Measurements from ENCODE around the gene HPD. TPM values are rescaled to one million over a fixed set of nuclear protein-coding genes. Genes with fewer than 3 reads are reported as not detected.
"Not testable (repeated sequence)": the region's sequence is repeated elsewhere in the genome, so short reads cannot be mapped to it uniquely, and the experiment has no call there.

The HPD gene
- total RNA-seq, 1 donor from 2014 or later, result 1.0 TPM

DNA sequence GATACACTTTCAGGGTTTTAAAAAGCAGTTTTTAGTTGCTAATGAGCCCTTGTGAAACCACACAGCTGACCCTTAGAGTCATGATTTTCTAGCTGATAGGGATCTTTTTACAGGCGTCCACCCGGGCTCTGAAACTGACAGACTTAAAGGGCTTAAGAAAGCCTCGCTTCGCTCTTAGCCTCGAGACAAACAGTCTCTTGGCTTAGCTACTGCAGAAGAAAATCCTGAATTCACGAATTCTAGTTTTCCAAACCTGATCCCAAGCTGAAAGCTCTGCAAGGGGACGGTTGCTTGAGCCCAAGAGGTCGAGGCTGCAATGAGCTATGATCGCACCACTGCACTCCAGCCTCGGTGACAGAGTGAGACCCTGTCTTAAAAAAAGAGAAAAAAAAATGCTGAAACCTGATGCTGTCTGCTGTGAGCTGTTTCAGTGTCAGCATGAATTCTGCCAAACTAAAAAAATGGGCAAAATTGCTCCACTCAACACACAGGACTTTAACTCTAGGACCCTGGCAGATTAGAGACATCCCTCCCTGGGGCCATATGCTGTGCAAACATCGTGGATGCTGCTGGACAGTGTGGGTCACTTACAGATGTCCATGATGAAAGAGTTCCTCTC, 3.1 kb upstream of the HPD start:
- DNase-seq, result peak; percentile 41

DNA sequence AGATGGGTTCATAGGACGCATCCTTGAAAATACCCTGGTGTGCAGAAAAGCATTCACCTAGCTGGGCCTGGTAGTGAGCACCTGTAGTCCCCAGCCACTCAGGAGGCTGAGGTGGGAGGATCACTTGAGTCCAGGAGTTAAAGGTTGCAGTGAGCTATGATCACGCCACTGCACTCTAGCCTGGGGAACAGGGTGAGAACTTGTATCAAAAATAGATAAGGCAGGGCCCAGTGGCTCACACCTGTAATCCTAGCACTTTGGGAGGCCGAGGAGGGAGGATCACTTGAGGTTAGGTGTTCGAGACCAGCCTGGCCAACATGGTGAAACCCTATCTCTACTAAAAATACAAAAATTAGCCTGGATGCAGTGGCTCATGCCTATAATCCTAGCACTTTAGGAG, 2.0 kb upstream of the HPD start:
- not testable (repeated sequence) for DNase-seq

DNA sequence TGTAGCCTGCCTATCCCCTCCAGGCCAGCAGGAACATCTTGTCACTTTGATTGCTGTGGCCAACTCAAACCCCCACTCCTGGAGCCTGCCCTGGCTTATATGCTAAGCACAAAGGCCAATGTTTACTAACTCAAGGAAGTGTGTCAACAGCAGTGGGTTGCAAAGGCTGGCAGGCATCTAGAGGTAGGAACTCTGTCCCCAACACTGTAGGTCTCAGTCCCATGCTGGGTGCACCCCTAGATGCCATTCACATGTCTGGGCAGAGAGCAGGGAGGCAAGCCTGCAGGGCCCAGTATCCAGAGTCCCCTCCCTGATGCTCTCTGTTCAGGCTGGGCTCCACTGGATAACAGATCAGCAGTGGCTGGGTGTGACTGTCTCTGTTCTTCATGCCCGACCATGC, 1.6 kb upstream of the HPD start:
- no peak for DNase-seq

DNA sequence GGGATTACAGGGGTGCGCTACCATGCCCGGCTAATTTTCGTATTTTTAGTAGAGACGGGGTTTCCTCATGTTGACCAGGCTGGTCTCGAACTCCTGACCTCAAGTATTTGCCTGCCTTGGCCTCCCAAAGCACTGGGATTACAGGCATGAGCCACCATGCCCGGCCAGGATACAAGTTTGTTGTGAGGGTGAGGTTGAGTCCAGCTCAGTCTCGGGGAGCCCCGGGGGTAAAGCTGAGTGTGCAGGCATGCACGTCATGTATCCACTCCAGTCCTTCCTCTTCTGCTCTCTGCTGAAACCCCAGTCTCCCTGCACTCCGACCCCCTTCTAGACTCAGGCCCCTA, 369 bp downstream of the HPD start:
- no peak for DNase-seq

DNA sequence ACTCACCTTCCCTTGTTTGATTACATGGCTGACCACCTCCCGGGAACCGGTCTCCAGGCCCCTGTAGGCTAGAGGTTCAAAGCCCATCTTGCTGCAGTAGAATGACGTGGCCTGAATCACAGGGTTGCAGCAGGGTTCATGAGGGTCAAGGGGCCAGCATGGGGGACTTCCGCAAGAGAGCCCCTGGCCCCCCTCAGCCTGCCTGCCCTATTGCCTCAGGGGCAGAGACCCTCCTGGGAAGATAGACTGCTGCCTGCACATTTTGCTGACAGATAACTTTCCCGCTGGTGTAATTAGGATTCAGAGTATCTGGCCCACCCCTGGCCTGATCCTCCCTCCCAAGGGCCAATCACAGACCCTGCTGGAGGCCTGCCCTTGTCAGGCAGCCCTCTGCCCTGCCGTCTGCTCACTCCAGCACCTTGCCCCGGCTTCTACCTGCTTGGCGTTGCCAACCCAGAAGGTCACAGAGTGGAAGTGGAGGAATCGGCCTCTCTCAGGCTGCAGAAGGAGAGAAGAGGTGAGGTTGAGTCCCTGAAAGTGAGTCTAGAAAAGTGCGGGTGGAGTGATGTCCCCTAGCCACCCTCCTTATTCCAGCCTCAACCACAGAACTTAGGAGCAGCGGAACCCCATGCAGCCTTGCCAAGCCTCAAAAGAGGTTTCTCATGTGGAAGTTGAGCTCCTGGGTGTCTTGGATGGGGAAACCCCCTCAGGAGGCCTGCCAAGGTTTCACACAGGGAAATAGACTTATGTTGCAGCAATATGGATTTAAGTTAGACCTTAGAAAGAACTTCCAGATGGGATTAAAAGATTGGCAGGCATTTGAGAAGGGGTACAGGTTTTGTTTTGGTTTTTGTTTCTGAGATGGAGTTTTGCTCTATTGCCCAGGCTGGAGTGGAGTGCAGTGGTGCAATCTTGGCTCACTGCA, 1.1 kb downstream of the HPD start:
- DNase-seq, result no peak

DNA sequence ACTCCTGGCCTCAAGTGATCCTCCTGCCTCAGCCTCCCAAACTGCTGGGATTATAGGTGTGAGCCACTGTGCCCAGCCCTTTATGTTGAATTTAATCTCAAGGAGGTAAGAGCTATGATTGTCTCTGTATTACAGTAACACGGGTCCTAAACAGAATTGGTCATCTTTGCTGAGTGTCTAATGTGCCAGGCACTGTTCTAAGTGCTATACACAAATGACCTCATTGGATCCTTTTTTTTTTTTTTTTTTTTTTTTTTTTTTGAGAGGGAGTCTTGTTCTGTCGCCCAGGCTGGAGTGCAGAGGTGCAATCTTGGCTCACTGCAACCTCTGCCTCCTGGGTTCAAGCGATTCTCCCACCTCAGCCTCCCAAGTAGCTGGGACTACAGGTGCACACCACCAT, 6.3 kb downstream of the HPD start:
- not testable (repeated sequence) for DNase-seq

DNA sequence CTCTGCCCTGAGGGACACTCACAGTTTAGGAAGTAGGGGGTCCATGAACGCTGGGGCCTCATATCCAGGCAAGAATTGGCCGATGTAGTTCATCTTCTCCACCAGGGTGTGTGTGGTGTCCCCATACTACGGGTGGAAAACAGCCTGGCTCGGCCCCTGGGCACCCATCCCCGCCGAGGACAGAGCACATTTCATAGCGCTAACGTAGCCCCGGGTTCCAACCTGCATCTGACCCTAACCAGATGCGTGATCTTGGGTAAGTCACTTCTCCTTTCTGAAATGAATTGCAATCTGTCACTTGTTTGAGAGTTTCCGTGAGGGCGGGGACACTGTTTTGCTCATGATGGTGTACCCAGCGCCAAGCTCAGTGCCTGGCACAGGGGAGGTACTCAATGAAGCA, 9.0 kb downstream of the HPD start:
- no peak for DNase-seq

DNA sequence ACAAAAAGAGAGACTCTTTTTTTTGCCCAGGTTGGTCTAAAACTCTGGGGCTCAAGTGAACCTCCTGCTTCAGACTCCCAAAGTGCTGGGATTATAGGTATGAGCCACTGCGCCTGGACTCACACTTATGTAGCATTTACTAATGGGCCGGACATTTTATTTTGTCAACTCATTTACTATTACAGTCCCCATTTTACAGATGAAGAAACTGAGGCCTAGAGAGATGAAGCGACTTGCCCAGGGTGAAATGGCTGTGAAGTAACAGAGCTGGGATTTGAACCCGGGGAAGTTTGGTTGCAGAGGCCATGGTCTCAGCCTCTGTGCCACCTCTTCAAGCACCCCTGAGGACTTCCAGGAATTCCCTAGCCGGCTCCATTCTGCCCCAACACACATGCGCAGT, 9.4 kb downstream of the HPD start:
- DNase-seq, result no peak

DNA sequence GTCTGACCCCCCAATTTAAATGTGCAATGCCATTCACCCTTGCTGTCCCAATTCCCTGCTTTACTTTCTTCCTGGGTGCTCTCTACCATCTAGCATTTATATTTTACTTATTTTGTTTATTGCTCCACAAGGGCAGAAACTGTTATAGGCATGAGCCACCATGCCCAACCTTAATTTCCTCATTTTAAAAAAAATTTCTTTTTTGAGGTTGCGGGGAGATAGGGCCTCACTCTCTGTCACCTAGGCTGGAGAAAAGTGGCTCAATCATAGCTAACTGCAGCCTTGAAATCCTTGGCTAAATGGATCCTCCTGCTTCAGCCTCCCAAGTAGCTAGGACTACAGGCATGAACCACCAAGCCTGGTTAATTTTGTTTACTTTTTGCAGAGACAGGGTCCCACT, 13.0 kb downstream of the HPD start:
- DNase-seq, result no peak

DNA sequence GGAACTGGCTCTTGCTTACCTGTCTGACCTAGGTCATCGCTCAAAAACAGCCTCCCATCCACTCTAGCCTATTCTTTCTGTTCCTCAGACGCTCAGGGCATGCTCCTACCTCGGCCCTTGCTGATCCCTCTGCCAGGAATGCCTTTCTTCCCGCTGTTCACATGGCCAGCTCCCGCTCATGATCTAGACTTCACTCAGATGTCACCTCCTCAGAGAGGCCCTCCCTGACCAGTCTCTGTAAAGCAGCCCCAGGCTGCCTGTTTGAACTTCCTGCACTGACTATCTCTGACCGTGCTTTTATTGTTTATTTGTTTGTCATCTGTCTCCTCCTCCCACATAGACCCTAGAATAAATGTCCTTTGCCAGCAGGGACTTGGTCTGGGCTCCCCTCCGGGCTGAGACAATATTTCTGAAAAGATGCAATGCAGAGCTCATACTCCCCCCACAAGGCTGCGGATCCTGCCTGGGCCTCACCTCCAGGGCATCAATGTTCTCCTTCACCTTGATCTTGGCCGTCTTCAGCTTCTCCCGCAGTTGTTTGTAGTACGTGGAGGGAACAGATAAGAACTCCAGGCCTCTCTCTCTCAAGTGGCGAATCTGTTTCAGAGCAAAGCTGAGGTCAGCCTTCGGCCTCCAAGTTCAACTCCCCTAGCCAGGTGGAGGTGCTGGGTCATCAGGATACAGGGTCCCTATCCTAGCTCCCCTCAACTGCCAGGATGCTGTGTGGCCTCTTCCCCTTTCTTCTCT, 15.2 kb downstream of the HPD start:
- DNase-seq, result no peak

DNA sequence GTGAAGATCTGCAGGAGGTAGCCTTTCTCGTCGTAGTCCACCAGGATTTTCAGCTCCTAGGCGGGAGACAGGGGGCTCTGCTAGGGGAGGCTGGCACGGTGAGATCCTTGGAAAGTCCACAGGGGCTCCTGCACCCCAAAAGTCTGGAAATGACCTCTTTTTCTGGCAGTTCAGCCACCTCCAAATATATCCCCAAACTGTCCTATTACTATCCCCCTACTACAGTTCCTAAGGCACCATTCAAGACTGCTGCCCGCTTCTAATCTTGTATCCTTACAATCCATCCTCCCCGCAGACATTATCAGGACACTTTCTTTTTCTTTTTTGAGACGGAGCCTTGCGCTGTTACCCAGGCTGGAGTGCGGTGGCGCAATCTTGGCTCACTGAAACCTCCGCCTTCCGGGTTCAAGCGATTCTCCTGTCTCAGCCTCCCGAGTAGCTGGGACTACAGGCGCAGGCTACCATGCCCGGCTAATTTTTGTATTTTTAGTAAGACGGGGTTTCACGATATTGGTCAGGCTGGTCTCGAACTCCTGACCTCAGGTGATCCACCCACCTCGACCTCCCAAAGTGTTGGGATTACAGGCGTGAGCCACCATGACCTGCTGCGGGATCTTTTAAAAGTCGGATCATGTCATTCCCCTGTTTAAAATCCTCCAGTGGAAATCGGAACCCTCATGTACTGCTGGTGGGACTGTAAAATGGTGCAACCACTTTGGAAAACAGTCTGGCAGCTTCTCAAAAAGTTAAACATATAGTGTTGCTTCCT, 18.5 kb downstream of the HPD start:
- DNase-seq, result no peak

DNA sequence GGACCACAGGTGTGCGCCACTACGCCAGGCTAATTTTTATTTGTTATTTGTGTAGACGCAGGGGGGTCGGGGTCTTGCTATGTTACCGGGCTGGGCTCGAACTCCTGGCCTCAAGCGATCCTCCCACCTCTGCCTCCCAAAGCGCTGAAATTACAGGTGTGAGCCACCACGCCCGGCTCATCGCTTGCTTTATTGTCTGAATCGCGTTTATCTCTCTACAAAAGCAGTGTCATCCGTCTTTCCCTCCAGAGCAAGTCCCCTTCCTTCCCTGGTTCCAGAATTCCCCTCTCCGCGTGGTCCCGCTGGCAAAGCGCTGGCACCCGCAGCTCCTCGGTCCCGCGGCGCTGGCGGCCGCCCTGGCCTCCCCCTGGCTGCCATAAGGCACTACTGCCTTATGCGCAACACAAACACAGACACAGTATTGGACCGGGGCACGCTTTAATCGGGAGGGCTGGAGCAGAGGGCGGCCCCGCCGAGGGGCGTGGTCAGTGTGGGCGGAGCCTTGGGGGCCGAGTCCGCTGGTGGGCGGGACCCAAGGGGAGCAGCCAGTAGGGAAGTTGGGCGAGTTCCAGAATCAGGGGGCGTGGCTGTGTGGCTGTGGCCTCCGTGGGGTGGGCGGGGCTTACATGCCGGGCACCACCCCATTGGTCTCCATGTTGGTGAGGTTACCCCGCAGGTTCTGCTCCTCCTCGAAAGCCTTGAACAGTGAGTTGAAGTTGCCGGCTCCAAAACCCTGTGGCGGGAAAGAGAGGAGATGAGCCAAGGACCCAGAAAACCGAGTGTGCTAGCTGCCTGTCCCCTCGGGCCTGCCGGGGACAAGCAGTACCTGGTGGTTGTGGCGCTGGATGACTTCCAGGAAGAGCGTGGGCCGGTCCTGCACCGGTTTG, 19.3 kb downstream of the HPD start:
- peak; percentile 98 for DNase-seq

DNA sequence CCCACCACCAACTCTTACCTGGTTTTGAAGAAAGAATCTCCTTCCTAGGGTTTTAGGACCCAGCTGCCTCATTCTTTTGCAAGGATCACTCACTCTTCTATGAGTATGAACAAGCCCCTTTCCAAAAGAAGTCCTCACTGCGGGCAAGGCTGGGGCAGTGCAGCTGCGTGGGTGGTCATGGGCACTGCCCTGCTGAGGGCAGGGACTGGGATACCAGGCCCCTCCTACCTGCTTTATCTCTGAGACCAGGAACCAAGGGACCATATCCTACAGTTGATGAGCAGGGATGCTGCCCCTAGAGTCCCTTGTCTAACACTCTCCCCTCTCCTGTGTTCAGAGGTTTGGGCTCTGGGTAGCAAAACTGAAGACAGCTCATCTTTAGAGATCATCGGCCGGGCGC, 20.5 kb downstream of the HPD start:
- no peak for DNase-seq

DNA sequence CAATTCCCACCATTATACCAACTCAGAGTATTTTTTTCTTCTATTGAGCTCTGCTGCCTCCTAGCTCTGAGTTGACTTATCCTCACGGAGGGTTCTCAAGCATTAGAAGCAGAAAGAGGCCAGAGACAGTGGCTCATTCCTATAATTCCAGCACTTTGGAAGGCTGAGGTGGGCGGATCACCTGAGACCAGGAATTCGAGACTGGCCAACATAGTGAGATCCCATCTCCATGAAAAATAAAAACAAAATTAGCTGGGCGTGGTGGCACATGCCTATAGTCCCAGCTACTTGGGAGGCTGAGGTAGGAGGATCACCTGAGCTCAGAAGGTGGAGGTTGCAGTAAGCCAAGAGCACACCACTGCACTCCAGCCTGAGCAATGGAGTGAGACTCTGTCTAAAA, 21.0 kb downstream of the HPD start:
- no peak for DNase-seq

DNA sequence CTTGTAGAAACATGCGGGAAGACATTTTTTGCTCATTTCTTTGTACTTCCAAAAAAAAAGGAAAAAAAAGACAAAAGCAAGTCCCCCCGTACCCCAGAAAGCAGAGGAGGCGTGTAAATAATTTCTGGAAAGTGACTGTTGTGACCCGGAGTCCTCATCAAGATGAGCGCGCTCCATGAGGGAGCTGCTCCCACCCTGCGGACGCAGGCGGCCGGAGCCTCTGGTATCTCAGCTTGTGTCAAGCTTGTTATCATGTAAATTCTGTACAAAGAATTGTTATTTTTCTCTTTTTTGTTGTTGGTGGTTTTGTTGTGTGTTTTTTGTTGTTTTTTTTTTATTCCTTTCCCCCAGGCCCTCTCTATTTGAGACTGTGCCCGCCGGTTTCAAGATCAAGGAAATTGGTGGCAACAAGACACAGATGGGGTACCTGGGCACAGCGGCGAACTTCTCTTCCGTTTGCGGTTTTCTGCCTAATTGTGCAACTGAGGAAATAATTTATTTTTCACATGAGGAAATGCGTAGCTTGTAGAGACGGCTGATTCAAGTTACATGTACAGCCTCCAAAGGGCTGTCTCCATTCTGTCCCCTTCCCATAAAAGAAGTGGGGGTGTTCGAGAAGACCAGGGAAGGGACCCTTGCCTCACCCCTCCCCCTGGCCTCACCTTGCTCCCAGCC, 27.0 kb downstream of the HPD start:
- DNase-seq, result no peak

DNA sequence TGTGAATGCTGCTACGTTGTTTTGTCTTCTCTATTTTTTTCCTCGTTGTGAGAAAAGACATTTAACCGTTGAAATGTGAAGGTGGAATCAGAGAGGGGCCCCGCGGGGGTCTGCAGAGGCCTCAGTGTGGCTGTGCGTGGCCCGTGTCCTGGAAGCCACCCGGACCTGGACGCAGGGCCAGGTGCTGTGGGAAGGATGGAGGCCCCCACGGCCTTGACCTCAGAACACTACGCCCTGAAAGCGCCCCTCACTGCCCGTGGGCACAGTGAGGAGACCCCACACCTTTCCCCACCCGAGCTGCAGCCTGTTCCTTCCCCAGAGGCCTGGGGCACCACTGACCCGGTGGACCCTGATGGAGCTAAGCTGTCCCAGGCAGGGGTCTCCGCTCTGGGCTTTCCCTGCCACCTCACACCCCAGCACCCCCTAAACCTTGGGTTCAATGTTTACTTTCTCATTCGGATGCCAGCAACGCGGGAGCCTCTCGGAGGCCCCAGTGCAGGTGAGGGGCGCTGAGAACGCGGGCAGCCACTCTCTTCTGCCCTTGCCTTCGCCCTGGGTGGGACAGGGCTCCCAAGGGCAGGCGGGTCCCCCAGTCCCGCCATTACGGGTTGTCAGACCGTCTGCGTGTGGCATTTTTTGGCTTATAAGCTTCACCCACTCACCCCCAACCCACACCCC, 27.9 kb downstream of the HPD start:
- no peak for DNase-seq

DNA sequence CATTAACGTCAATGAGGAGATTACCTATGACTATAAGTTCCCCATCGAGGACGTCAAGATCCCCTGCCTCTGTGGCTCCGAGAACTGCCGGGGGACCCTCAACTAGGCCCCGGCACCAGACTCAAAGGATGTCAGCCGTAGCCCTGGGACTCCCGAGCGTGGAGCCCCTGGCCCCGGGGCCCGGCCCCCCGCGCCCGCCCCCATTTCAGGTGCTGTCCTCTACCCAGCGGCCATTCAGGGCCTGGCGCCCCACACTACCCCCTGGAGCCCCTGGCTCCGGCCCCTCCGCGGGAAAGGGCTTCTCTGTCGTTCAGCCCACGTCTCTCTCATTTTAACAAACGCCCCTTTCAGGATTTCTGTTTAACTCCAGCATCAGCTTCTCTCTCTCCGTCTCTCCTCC, 28.5 kb downstream of the HPD start:
- DNase-seq, result no peak

DNA sequence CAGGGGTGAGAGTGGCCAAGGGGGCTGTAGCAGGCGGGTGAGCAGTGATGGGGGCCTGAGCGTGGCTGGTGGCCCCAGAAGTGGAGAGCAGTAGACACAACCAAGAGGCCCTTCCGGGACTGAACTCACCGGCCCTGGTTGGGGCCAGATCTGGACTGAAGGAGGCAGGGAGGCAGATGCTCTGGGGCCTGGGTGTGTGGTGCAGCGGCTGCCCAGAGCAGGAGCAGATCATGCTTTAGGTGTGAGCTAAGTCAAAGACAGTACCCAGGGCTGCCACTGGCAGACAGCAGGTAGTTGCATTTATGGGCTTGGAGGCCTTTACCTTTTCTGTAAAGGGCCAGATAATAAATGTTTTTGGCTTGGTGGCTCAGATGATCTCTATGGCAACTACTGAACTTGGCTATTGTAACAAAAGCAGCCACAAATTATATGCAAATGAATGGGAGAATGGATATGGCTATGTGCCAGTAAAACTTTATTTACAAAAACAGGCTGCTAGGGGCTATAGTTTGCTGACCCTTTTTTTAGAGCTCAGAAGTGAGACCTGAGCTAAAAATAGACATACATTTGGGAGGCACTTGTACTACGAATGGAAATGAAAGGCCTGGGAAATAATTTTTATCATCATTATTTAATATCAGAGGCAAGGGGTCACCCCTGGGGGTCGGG, 29.3 kb downstream of the HPD start:
- DNase-seq, result no peak

DNA sequence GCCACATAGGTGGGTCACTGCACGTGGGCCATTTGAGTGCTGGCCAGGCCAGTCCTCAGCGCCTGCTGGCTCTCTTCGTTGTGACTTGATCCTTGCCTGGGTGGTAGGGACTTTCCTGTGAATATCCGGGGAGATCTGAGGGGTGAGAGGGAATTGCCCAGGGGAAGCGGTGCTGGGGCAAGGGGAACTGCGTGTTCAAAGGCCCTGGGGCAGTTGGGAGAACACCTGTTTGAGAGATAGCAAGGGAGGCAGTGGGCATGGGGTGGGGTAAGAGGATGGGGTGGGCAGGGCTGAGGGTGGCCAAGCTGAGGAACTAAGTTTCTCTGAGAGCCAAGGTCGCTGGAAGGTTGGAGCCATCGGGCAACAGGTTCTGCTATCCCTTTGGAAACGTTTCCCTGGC, 29.8 kb downstream of the HPD start:
- DNase-seq, result no peak

DNA sequence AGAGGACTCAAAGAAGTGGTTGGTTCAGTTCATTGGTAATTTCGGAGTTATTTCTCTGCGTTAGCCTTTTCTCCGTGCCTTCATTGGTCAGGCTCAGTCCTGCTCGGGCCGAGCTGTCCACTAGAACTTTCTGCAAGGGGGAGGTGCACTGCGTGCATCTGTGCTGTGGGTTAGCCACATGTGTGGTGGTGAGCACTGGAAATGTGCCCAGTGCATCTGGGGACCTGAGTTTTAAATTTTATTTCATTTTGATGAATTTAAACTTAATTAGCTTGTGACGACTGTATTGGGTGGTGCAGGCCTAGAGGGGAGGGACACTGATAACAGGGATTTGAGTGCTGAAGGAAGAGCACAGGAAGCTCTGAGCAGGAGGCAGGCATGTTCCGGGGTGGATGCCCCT, 30.4 kb downstream of the HPD start:
- DNase-seq, result no peak

Measured in tongue (tissue), 2 donors.